HCT116 (cell line): ENCODE measurements around the gene GDPD5. TPM values are rescaled to one million over a fixed set of nuclear protein-coding genes. Genes with fewer than 3 reads are reported as not detected.
A peak's percentile ranks its signal among the peaks of the same experiment; 100 is the strongest.

Source experiments
- ATAC-seq: fragments of 200-7000 bp; cut with Tn5 transposase; 2 replicates; pipeline ENCODE4 v1.9.1; 2020; ENCODE audit warnings: mild to moderate bottlenecking, moderate library complexity
- BruUV-seq: library from RNA; stranded (reverse); fragments of 400-500 nt; replicated peaks from 2 replicates; lab custom pipeline; 2021; lab: Mats Ljungman, UMichigan
- CTCF ChIA-PET: fragments of 300-600 bp; sonication (Branson Sonifier 250); formaldehyde crosslinking; loops from one replicate; lab custom pipeline; 2021; ENCODE audit warnings: antibody characterized with exemption; lab: Charles Lee
- POLR2A ChIA-PET: fragments of 300-600, 350-600 bp; sonication (Branson Sonifier 250); formaldehyde crosslinking; loops from one replicate; lab custom pipeline; 2021; ENCODE audit warnings: antibody characterized with exemption; lab: Charles Lee
- RAD21 ChIA-PET, 2 experiments: fragments of 300-600 bp; sonication (Branson Sonifier 250); formaldehyde crosslinking; loops; one replicate each; lab custom pipeline; 2023; ENCODE audit warnings: low total read pairs in 2 of 2; ENCODE audit not compliant: uncharacterized antibody in 2 of 2, unreplicated experiment in 2 of 2, low non-redundant PET in 1 of 2; lab: Charles Lee
- DNase-seq: peaks from one replicate; pipeline ENCODE4 v3.0.0-alpha.2; 2010; ENCODE audit warnings: low read depth, low spot score
- H2AFZ ChIP-seq: fragments of 200-600 bp; shearing (Covaris generic), sonication (generic); 2 replicates; pipeline ENCODE4 v1.6.1; 2017; ENCODE audit warnings: low read depth, mixed run types, mixed read lengths, antibody characterized with exemption, low read length; ENCODE audit not compliant: poor library complexity, severe bottlenecking
- H3K27ac ChIP-seq: 2 replicates; pipeline ENCODE4 v1.5.1; 2012; ENCODE audit warnings: low read depth, low read length
- H3K27me3 ChIP-seq: fragments of 200-600 bp; sonication (generic); 2 replicates; pipeline ENCODE4 v1.6.1; 2016; ENCODE audit warnings: mixed run types, low read length, mixed read lengths; ENCODE audit not compliant: insufficient read depth
- H3K36me3 ChIP-seq, 2 experiments: fragments of 200-500 bp in 1 of 2; fragments of 200-600 bp in 1 of 2; sonication (Bioruptor generic) in 1 of 2; sonication (generic) in 1 of 2; 2 replicates each; pipeline versions ENCODE4 v1.5.1 to v1.6.1; 2014 to 2016; ENCODE audit warnings: low read length in 2 of 2, inconsistent platforms in 1 of 2, mixed read lengths in 1 of 2, mixed run types in 1 of 2; ENCODE audit not compliant: insufficient read depth in 2 of 2, control insufficient read depth in 1 of 2
- H3K4me1 ChIP-seq, 2 experiments: fragments of 200-600 bp in 1 of 2; sonication (generic) in 1 of 2; 2 replicates each; pipeline versions ENCODE4 v1.5.1 to v1.6.1; 2012 to 2017; ENCODE audit warnings: low read length in 2 of 2, inconsistent platforms in 1 of 2, mild to moderate bottlenecking in 1 of 2, mixed read lengths in 1 of 2, mixed run types in 1 of 2, moderate library complexity in 1 of 2; ENCODE audit not compliant: insufficient read depth in 2 of 2, control insufficient read depth in 1 of 2
- H3K4me2 ChIP-seq: fragments of 200-600 bp; sonication (generic); 2 replicates; pipeline ENCODE4 v1.6.1; 2017; ENCODE audit warnings: mixed run types, low read length, mixed read lengths
- H3K4me3 ChIP-seq, 2 experiments: fragments of 200-600 bp in 1 of 2; sonication (generic) in 1 of 2; replicated peaks in 1 of 2; 2 replicates each; pipeline ENCODE4 v1.5.1; 2011 to 2016; ENCODE audit warnings: low read length in 2 of 2, control low read depth in 1 of 2, low read depth in 1 of 2, mild to moderate bottlenecking in 1 of 2, mixed read lengths in 1 of 2, mixed run types in 1 of 2
- H3K79me2 ChIP-seq: fragments of 200-600 bp; sonication (generic); 2 replicates; pipeline ENCODE4 v1.6.1; 2017; ENCODE audit warnings: mild to moderate bottlenecking, mixed run types, low read length, moderate library complexity, mixed read lengths; ENCODE audit not compliant: insufficient read depth
- H3K9ac ChIP-seq: fragments of 200-600 bp; sonication (generic); 2 replicates; pipeline ENCODE4 v1.6.1; 2016; ENCODE audit warnings: low read length, mixed read lengths
- H3K9me2 ChIP-seq: fragments of 200-600 bp; sonication (generic), shearing (Covaris generic); 2 replicates; pipeline ENCODE4 v1.6.1; 2017; ENCODE audit warnings: mixed run types, mild to moderate bottlenecking, moderate library complexity; ENCODE audit not compliant: insufficient read depth
- H3K9me3 ChIP-seq, 2 experiments: fragments of 200-500 bp in 1 of 2; fragments of 200-600 bp in 1 of 2; sonication (Bioruptor generic) in 1 of 2; sonication (generic) in 1 of 2; 2 replicates each; pipeline ENCODE4 v1.6.1; 2014 to 2017; ENCODE audit warnings: low read length in 2 of 2, mixed read lengths in 2 of 2, inconsistent platforms in 1 of 2, low read depth in 1 of 2, mild to moderate bottlenecking in 1 of 2, mixed run types in 1 of 2, moderate library complexity in 1 of 2; ENCODE audit not compliant: control insufficient read depth in 1 of 2, insufficient read depth in 1 of 2
- H4K20me1 ChIP-seq: fragments of 200-600 bp; sonication (generic), shearing (Covaris generic); 2 replicates; pipeline ENCODE4 v1.6.1; 2017; ENCODE audit warnings: mixed run types, mild to moderate bottlenecking, moderate library complexity; ENCODE audit not compliant: insufficient read depth
- EGR1 ChIP-seq: IDR thresholded peaks from 2 replicates; pipeline ENCODE4 v1.6.1; 2012; ENCODE audit warnings: low read depth
- MAX ChIP-seq: IDR thresholded peaks from 2 replicates; pipeline ENCODE4 v1.6.1; 2012
- POLR2A ChIP-seq: IDR thresholded peaks from 2 replicates; pipeline ENCODE4 v1.7.0; 2011; ENCODE audit warnings: borderline replicate concordance; ENCODE audit not compliant: insufficient read depth, insufficient read length; ENCODE audit errors: extremely low read depth
- POLR2AphosphoS5 ChIP-seq: IDR thresholded peaks from 2 replicates; pipeline ENCODE4 v1.6.1; 2011; ENCODE audit warnings: mild to moderate bottlenecking, low read depth, low read length, moderate library complexity
- REST ChIP-seq: IDR thresholded peaks from 2 replicates; pipeline ENCODE4 v1.6.1; 2012; ENCODE audit warnings: low read depth
- SIN3A ChIP-seq: IDR thresholded peaks from 2 replicates; pipeline ENCODE4 v1.6.1; 2012; ENCODE audit warnings: low read depth
- SP1 ChIP-seq: IDR thresholded peaks from 2 replicates; pipeline ENCODE4 v1.6.1; 2012; ENCODE audit warnings: low read depth
- SRF ChIP-seq: IDR thresholded peaks from 2 replicates; pipeline ENCODE4 v1.6.1; 2012; ENCODE audit warnings: low read depth
- YY1 ChIP-seq: IDR thresholded peaks from 2 replicates; pipeline ENCODE4 v1.6.1; 2011; ENCODE audit warnings: low read length, low read depth, moderate library complexity, mild to moderate bottlenecking; ENCODE audit not compliant: insufficient replicate concordance; ENCODE audit errors: extremely low read depth
- ZFX ChIP-seq: fragments of 450-650 bp; IDR thresholded peaks from 2 replicates; pipeline ENCODE4 v1.6.1; 2017
- intact Hi-C: fragments of 100-400 bp; cut with micrococcal nuclease; formaldehyde crosslinking; loops from 2 replicates; pipeline ENCODE4 v1.10.0; 2022
- total RNA-seq: library from RNA; stranded (reverse); gene quantifications from one replicate; pipeline ENCODE4 v1.2.1, GENCODE V29; 2021; ENCODE audit not compliant: unreplicated experiment

GDPD5 gene
- total RNA-seq, 1 experiment from 2014 or later = 27.5 TPM

GRCh38 chr11:75562048-75562835 is 36.5 kb upstream of the GDPD5 start, which contains the start of gene SERPINH1:
SERPINH1 (plus strand) TSS chr11:75562253; CDS start chr11:75566350, 4,097 bp downstream.
- H3K9me3 ChIP-seq = no peaks in the 10 kb centered on the region
- peak; percentile 88 for ATAC-seq
- H3K27ac ChIP-seq = peak within 1 kb of the TSS; percentile 96
- H3K4me3 ChIP-seq = peak within 1 kb of the TSS; percentile 77 to 99
- H3K4me1 ChIP-seq = peaks cover 17 to 69% of the 10 kb centered on the region in 2 experiments
- peak within 1 kb of the TSS; percentile 92 for H3K9ac ChIP-seq
- ChIA-PET RAD21 (no interaction called here), POLR2A (interaction anchor here (0.9 to 2.2 kb wide), 8 partner anchors 9 to 36 kb away, joined by 3 to 14 read pairs (median 4); no protein-coding TSS in a partner anchor), CTCF (interaction anchor here (0.7 to 1.1 kb wide), 4 partner anchors 8 to 36 kb away, joined by 3 to 4 read pairs (median 3); no protein-coding TSS in a partner anchor)
- H3K4me2 ChIP-seq = peak within 1 kb of the TSS; percentile 85
- peak; percentile 72 for DNase-seq
- H3K9me2 ChIP-seq = no peaks in the 10 kb centered on the region
- TF ChIP-seq SP1 (peak; percentile 9; the same call in 1 of the 2 replicates), REST (no peak), SRF (peak; percentile 82; the same call in 1 of the 2 replicates), ZFX (peak; percentile 62), POLR2AphosphoS5 (peak; percentile 93), MAX (peak; percentile 50), EGR1 (no peak), POLR2A (peak; percentile 72), YY1 (peak; percentile 64), SIN3A (peak; percentile 80)
- H3K27me3 ChIP-seq = no peaks in the 10 kb centered on the region
- peaks cover 49% of the 10 kb centered on the region for H3K79me2 ChIP-seq
- H4K20me1 ChIP-seq = no peaks in the 10 kb centered on the region
- intact Hi-C loops = loop anchor here (1.0 kb wide), 1 partner anchor 15 kb away; no protein-coding TSS in a partner anchor
- H2AFZ ChIP-seq = no peak within 1 kb of the TSS
- H3K36me3 ChIP-seq = peaks cover 0 to 16% of the 10 kb centered on the region in 2 experiments; a peak in 1 of 4 replicates
- BruUV-seq = TSS peak; percentile 84
